PC-3 (cell line): ENCODE results near the gene BLM.

Source experiments
- EZH2 ChIP-seq: fragments of 300-600 bp; sonication (generic); IDR thresholded peaks from one replicate; pipeline ENCODE4 v1.6.1; 2017; ENCODE audit warnings: antibody characterized with exemption, mild to moderate bottlenecking, low read length; ENCODE audit not compliant: unreplicated experiment
- TF ChIP-seq, protein P1 (sequence below): fragments of 300-600 bp; sonication (generic); conservative IDR thresholded peaks from 2 replicates; pipeline ENCODE4 v1.5.1; 2017; ENCODE audit warnings: antibody characterized with exemption, low read depth, mild to moderate bottlenecking, low read length

DNA sequence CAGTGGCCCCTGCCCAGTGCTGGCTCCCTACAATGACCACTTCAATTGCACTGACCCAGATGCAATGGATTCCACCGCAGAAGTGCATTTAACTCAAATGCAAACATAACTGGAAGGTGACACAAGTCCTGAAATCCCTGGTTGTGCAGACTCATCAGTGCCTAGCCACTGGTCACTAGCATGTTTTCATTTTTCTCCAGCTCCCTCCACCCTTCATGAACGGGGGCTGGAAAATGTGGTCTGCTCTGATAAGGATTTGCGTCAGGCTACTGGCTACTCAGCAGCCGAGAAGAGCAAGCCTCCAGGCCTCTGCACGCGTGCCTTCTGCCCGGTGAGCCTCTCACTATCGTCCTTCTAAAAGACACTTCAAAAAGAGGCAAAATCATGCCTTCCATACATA is 123.8 kb downstream of the BLM start:
- TF ChIP-seq, protein P1, sequence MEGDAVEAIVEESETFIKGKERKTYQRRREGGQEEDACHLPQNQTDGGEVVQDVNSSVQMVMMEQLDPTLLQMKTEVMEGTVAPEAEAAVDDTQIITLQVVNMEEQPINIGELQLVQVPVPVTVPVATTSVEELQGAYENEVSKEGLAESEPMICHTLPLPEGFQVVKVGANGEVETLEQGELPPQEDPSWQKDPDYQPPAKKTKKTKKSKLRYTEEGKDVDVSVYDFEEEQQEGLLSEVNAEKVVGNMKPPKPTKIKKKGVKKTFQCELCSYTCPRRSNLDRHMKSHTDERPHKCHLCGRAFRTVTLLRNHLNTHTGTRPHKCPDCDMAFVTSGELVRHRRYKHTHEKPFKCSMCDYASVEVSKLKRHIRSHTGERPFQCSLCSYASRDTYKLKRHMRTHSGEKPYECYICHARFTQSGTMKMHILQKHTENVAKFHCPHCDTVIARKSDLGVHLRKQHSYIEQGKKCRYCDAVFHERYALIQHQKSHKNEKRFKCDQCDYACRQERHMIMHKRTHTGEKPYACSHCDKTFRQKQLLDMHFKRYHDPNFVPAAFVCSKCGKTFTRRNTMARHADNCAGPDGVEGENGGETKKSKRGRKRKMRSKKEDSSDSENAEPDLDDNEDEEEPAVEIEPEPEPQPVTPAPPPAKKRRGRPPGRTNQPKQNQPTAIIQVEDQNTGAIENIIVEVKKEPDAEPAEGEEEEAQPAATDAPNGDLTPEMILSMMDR = no peak
- no peak for TF ChIP-seq EZH2
